ENCODE measurements around the gene UNC5C. TPM values are rescaled to one million over a fixed set of nuclear protein-coding genes. Genes with fewer than 3 reads are reported as not detected.

UNC5C gene
- total RNA-seq, 1 donor from 2014 or later, result under 0.01 TPM

DNA sequence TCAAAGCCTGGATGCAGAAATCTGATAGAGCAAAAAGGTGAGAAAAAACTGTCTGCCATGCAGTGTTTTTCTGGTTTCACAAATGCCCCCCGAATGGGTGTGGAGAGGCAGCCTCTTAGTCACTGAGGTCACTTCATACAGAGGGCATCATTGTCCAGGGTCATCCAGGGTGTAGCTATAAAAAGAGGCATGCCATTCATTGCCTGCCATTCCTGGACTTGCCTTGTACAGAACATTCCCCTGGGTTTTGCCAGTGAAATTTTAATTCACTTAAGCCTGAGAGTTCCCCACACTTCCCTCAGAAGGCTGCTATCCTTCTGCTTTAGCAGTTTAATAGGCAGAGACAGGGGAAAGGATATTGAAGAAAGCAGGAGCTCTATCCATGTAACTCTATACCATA lies 230.3 kb downstream of the UNC5C start:
- DNase-seq, result no peak

DNA sequence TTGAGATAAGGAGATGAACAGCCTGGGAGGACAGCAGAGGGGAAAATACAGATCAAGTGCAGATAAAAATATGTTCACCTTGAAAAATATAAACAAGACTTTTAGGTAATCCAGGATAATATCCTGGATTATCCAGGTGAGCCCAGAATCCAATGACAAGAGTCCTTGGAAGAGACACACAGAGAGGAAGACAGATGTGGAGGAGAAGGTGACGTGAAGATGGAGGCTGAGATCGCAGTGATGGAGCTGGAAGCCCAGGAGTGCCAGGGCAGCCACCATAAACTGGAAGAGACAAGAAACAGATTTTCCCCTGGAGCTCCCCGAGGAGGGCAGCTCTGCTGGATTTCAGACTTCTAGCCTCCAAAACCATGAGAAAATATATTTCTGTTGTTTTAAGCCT lies 230.7 kb downstream of the UNC5C start:
- DNase-seq, result no peak

DNA sequence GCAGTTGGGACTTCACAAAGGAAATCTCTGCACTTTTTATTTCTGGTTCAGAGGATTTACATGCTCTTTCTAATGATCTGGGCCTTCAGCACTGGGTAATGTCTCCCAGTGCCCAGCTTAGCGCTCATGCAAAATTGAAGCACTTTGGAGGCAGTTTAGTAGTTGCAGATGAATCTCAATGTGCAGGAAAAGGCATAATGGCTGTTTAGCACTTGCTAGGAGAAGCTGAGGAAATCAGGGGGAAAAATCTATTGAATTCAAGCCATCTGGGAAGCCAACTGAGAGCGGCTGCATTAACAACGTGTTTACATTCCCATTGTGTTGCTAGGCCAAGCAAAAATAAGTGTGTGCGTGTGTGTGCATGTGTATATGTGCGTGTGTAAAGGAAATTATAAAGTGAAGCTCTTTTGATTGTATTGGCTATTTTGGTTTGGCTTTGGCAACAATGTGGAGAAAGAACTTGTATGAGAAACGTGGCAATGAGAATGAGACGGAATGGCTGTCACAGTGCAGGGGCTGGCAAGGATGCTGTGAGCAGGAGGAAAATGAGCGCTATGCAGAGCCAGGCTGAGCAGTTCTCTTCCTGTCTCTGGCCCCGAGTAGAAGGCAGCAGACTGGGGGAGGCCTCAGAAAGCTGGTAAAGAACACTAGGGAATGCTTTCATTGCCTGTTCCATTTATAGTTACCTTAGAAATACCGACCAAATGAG lies 231.5 kb downstream of the UNC5C start:
- DNase-seq, result peak; percentile 1

DNA sequence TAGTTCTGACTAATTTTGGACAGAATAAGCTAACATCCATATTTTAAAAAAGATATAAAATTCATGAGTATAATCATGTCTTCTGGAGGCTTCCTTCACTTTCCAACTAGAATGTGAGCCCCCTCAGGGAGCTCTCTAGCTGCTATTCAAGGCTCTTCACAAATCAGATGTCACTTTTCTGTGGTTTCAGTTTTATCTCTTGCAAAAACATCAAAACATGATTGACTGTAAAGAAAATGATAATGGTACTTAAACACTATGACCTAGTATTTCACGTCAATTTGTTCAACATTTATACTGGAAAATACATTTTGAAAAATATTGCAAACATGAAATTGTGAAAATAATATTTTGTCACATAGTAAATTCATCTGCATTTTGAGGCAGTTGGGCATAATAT lies 234.2 kb downstream of the UNC5C start:
- no peak for DNase-seq

DNA sequence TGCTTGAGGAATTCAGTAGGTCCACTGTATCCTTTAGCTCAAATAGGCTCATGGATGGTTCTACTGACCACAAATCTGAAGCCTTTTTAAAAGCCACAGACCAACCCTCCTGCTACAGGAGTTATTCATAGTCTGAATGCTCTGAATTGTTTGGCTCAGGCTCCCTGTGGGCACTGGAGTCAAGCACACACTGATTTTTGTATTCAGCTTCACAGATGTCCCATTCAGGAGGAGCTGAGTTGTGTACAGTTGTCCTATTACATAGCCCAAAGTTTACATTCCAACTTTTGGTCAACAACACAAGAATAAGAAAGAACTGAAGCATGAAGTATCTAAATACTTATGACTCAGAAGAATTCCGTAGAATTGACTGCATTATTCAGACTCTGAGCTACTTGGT lies 243.9 kb downstream of the UNC5C start:
- no peak for DNase-seq

DNA sequence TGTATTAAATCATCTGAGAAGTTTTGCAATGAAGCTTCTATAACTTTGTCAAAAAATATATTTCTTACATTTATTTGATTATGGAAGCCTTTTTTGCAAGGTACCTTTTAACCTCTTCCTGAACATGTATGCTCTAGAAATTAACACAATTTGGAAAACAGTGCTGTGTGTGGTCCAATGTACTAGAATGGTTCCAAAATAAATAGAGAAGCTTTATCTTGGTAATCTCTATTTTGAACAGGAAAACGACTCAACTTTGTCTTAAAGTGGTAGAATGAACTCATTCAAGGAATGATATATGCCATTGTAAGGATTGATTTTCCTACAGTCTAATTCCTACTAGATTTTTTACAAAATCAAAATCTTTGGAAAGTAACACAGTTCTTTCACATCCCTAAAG lies 248.5 kb downstream of the UNC5C start:
- DNase-seq, result no peak

DNA sequence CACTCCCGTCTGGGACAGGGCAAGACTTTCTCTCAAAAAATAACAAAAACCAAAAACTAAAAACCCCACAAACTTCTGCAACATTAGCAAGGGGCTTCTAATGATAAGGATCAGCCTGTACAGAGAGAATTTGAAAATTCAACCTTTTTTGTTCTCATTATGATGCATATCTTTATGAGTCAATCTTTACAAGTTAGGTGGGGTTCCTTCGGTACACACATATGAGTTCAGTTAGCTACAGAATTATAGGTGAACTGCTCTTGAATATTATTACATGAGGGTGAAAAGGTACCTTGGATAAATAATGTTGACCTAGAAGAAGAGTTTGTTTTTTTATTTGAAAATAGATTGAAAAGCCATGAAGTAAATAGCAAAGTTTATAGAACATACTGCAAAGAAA lies 252.7 kb downstream of the UNC5C start:
- DNase-seq, result no peak

DNA sequence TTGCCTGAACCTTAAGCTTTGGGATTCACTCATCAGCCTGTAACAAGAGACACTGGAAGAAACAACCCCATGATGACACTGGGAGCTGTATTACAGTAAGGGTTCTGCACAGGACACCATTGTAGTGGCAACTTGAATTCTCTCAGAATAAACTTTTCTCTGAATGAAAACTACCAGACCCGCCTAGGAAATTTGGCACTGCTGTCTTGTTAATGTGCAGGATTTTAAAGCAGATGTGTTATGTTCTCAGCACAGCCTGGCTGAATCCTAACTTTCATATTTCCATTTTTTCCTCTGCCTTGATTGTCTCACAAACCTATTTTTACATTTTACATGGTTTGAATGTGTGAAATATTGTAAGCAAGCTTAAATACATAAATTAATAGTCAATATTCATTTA lies 253.6 kb downstream of the UNC5C start:
- DNase-seq, result no peak

DNA sequence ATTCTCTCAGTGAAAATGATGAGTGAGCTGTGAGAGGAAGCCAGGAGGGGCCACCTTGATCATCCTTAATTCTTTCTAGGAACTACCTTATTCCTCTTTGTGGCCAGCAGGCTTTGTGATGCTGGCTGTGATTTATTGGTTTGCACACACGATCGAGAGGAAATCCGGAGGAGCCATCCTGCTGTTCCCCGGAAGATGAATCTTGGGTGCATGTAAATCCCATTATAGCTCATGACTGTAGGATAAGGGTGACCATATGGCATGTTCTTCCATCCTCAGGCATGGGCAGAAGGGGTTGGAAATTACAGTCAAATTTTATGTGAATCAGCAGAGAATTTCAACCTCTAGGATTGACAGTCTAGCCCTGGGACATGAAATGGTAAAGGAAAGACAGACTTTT lies 254.5 kb downstream of the UNC5C start:
- no peak for DNase-seq

DNA sequence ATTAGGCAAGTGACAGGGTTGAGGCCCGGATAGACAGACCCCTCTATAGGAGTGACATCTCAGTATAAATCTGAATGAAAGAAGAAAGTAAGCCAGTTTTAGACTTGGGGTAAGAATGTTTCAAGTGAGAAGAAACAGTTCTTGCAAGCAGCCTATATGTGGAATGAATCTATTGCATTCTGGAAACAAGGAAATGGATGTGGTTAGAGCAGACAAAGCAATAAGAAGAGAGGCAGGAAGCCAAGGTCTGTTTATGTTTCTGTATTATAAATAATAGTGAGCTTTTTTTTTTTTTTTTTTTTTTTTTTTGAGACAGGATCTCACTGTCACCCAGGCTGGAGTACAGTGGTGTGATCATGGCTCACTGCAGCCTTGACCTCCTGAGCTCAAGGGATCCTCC lies 255.8 kb downstream of the UNC5C start:
- peak; percentile 35 for DNase-seq

DNA sequence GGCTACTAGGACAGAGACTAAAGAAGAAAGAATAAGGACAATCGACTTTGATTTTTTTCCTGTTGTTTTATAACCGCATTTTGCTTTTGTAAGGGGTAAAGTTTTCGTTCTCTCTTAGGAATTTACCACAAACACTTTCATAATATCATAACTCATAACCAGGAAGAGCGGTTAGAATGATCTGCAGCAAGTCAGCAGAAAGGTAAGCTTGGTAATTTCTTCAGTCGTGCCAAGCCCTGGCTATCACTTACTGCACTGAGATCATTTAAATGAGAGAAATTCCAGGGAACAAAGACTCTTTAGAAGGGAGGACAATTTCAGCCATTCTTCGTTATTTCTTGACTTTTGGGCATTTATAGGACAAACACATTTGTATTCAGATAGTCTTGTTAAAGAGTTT lies 258.1 kb downstream of the UNC5C start:
- DNase-seq, result no peak

DNA sequence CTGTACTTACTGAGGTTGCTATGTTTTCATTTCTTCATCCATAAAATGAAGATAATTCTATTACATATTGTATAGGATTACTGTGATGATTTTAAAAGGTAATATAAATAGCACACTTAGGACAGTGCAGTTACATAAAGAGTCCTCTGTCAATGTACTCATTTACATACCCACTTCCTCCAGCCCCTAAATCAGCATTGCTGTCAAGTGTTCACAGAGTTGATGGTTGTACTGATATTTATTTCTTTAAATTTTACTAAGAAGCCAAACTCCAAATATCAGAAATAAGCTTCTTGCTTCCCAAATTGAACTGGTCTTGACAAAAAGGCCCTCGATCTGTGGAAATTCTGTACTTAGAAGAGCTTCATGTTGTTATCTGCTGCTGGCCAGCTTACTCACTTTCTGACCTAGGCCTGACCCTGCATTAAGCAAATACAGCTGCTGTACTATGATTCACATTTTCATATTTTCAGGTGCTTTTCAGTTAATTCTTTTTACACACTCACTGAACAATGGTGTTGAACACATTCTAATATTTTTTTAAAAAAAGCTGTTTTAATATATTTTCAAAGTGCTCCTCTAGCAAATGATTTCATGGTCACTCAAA lies 259.6 kb downstream of the UNC5C start:
- peak; percentile 64 for DNase-seq

DNA sequence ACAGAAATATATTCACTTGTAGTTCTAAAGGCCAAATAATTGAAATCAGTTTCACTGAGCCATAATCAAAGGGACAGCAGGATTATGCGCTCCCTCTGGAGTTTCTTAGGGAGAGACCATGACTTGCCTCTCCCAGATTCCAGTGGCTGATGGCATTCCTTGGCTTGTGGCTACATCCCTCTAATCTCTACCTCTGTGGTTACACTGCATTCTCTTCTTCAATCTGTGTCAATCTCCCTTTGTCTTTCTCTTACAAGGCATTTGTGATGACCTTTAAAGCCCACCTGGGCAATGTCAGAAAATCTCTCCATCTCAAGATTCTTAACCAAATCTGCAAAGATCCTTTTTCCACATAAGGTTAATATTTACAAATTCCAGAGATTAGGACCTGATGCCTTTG lies 260.2 kb downstream of the UNC5C start:
- DNase-seq, result no peak

DNA sequence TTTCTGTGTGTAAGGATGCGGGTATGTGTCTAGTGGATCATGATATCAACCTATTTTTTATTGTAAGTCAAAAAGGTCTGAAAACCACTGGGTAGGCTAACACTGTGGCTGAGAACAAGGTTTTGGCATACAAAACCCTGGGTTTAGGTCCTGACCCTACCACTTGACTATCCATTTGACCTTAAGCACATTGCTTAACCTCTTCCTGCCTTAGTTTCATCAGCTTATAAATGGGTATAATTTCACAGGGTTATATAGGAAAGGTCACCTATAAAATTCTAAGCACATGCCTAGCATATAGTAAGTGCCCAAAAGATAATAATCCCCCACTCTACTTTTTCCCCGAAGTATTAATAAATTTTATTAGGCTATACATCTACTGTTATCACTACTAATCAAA lies 263.0 kb downstream of the UNC5C start:
- no peak for DNase-seq

DNA sequence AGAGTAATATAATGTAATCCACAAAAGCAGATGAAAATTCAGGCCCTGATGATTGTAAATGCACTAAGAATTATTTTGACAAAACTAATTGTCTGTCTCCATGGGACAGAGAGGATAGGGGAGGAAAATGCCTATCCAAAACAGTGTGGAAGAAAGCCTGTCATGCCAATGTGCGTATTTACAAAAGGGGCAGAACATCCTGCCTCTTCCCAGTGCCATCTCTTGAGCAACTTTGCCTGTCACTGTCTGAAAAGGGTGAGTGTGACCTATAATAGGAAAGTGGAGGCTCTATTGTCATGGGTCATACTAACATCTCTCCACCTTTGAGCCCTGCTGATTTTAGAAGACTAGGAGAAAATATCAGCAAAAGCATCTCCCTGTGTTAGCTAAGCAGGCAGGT lies 264.1 kb downstream of the UNC5C start:
- no peak for DNase-seq

DNA sequence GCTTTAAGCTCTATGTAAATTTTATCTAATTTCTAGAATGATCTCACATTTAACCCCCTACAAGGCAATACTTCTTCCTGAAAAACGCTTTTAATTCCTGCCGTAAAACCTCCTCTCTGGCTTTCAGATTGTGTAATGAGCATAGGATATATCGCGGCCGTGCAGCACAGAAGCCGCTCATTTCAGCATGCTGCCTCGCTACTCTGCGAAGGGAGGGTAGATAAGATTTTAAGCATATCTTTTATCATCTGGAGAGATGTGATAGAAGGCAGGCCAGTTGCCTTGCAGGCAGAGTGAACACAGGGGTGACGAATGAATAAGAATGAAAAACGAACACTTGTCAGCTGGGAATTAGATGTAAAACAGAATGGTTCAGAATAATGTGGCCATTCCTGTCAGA lies 265.5 kb downstream of the UNC5C start:
- no peak for DNase-seq

DNA sequence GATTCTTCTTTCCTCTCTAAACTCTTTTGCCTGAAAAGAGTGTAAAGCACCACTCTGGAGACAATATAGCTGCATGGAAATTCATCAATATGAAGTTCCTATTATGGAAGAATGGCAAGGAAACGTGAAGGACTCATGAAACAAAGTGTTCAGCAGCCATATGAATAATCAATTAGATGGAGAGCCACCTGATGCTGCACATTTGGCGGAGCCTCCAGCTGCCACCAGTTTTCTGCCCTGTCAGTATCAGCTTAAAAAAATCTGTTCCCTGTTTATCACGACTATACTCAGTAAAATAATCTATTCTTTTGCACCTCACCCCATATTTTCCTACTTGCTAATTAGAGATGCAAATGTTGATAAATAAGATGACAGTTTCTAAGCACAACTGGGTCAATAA lies 276.0 kb downstream of the UNC5C start:
- no peak for DNase-seq

DNA sequence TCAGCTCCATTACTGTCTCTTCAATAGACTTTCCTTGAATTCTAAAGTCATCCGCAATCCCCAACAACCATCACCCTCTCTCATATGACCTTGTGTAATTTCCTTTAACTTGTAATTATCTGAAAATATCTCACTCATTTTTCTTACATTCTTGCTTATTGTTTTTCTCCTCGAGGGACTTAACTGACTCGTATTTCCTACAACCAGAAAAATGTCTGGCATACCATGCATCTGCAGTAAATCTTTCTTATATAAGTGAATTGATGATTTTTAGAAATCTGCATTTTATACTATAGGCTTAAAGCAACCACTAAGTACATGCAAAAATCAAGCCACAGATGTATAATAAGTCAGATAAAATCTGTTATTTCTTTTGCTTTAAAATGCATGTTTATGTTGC lies 276.7 kb downstream of the UNC5C start:
- DNase-seq, result no peak

DNA sequence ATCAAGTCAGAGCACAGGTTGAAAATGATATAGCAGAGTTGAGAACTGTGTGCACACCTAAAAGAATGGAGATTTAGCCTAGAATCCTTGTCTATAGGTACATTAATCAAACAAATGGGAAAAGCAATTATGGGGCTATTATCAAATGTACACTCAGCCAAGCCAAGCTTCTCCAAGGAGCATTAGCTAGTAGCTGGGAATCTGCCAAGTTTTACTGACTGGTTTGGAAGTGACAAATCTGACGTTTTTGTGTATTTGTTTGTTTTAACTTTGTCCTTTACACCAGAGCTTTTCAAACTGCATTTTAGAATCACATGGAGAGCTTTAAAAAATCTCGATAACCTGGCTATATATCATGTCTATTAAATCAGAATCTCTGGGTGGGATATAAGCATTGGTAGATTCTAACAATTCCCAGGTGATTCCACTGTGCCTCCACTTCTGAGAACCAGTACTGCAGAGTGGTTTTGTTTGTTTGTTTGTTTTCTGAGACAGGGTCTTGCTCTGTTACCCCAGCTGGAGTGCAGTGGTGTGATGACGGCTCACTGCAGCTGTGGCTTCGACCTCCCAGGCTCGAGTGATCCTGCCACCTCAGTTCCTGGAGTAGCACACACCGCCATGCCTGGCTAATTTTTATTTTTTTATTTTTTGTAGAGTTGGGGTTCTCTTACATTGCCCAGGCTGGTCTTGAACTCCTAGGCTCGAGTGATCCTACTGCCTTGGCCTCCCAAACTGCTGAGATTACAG lies 279.8 kb downstream of the UNC5C start:
- DNase-seq, result peak; percentile 46

DNA sequence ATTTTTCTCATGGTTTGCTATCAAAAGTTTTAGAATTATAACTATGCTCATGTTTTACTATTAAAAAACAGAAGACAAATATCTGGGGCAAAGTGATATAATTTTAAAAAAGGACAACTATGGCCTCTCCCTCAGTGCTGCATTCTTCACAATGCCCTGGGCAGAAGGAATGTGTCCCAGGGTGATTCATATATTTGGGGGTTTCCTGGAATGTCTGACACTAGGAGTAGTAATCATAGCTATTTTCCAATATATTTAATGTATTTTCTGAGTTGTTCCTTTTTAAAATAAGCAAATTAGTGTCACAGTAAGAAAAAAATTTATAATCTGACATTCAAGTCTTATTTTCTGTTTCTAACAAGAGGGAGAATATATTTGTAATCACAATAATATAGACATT lies 281.7 kb downstream of the UNC5C start:
- DNase-seq, result peak; percentile 56

DNA sequence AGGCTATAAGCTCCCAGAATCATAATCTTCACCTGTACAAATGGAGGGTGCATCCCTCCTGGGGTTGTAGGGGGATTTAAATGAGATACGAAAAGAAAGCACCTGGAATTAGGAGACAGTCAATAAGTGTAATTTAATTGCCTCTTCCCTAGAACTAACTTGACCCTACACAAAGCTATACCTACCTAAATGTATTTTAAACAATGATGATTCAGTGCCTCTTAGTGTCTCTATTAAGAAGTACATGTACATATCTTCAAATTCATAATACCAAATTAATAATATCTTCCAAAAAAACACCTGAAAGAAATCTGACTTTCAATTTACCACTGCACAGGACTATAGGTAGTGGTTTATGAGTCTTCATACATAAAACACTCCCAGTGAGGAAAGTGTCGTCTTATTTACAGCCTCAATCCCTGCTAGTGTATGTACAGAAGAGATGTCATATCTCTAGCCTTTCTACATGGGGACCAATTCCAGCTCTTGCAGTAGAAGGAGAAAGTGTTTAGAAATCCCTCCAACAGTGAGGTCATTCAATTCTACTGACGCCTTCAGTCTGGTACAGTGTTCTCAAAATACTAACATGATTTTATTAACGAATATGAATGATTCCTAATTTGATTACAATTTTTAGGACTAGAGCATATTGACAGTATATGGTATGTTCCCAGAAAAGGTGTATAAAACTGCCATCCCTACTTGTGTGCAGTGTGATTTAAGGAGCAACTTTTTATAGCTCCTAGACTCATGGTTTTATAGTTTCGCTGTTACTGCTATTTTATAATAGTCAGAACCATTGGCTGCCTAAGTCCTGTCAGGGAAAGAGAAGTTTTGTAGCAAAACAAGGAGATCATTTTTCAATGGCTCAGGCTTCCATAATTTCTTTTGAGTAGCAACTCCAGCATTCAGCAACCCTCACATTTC lies 282.7 kb downstream of the UNC5C start:
- DNase-seq, result no peak

DNA sequence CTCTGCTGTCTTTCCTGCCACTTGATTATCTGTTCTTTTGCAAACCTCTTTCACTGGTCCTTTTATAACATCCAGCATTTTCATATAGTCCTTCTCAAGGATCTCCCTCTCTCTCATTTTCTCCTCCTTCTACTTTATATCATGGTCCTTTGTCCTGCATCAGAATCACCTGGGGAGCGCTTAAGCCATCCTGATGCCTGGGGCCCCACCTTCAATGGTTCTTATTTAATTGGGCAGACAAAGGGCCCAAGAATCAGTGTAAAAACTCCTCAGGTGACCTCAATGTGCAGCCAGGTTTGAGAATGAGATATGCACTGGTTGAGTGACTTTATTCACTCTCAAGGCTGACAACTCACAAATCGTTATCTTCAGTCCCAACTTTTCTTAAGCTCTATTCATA lies 283.9 kb downstream of the UNC5C start:
- DNase-seq, result no peak

DNA sequence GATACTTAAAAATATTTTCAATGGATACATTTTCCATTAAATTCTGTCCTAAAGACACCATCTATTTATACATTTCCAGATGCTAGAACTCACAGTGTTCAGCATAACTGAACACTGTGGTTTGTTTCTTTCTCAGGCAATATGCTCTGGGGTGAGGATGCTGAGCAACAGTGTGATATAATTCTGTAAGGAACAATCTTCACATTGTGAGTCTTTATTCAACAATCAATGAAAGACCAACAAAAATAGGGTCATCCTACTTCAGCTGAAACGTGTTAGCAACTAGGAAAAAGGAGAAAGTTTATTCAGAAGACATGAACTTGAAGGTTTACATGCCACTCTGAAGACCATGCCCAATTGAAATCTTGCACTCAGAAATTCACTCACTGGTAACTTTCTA lies 284.8 kb downstream of the UNC5C start:
- DNase-seq, result no peak
